GM12878 (cell line): Measurements from ENCODE around the gene PPP2R3A. TPM values are rescaled to one million over a fixed set of nuclear protein-coding genes. Genes with fewer than 3 reads are reported as not detected.
"Not testable (repeated sequence)": the region's sequence is repeated elsewhere in the genome, so short reads cannot be mapped to it uniquely, and the experiment has no call there.

Source experiments
- ATAC-seq: fragments of 200-7000 bp; cut with Tn5 transposase; 3 replicates; pipeline ENCODE4 v1.9.1; 2020; ENCODE audit warnings: mild to moderate bottlenecking, moderate library complexity
- BruUV-seq: library from RNA; stranded (reverse); fragments of 400-500 nt; replicated peaks from 2 replicates; lab custom pipeline; 2021; lab: Mats Ljungman, UMichigan
- CTCF ChIA-PET: fragments of 300-600 bp; sonication (Branson Sonifier 250); formaldehyde crosslinking; extraction: SDS; loops from one replicate; lab custom pipeline; 2021; ENCODE audit warnings: inconsistent platforms; lab: Yijun Ruan, JAX
- POLR2A ChIA-PET: fragments of 350-600 bp; formaldehyde crosslinking; extraction: SDS; loops from one replicate; lab custom pipeline; 2021; ENCODE audit warnings: inconsistent platforms; lab: Charles Lee
- RAD21 ChIA-PET: fragments of 300-600 bp; sonication (Branson Sonifier 250); formaldehyde crosslinking; loops from one replicate; lab custom pipeline; 2023; ENCODE audit warnings: antibody characterized with exemption; ENCODE audit not compliant: unreplicated experiment; lab: Charles Lee
- SMC1A ChIA-PET: fragments of 300-600 bp; sonication (Branson Sonifier 250); formaldehyde crosslinking; loops from one replicate; lab custom pipeline; 2023; ENCODE audit not compliant: unreplicated experiment, uncharacterized antibody; lab: Charles Lee
- DNase-seq: peaks from one replicate; pipeline ENCODE4 v3.0.0-alpha.2; 2011; ENCODE audit warnings: low read depth, low spot score
- FAIRE-seq: peaks from 3 replicates; lab custom pipeline; 2011; peaks lifted over from hg19 to GRCh38; lab: Jason Lieb, UNC
- H2AFZ ChIP-seq: 2 replicates; pipeline ENCODE4 v1.6.0; 2011; ENCODE audit warnings: low read depth, low read length, control low read depth; ENCODE audit not compliant: control insufficient read depth
- H3K27ac ChIP-seq: 2 replicates; pipeline ENCODE4 v1.5.1; 2011; ENCODE audit warnings: control low read depth; ENCODE audit not compliant: control insufficient read depth, insufficient read depth
- H3K27me3 ChIP-seq, 2 experiments: replicated peaks in 1 of 2; 2 replicates each; pipeline versions ENCODE4 v1.6.0 to v1.6.1; 2011; ENCODE audit warnings: low read length in 1 of 2; ENCODE audit not compliant: control insufficient read depth in 2 of 2, insufficient read depth in 2 of 2
- H3K36me3 ChIP-seq, 2 experiments: 2 replicates each; pipeline ENCODE4 v1.5.1; 2011; ENCODE audit warnings: low read length in 1 of 2; ENCODE audit not compliant: control insufficient read depth in 2 of 2, insufficient read depth in 2 of 2
- H3K4me1 ChIP-seq: 2 replicates; pipeline ENCODE4 v1.6.1; 2011; ENCODE audit warnings: mild to moderate bottlenecking, low read length, moderate library complexity, mixed read lengths; ENCODE audit not compliant: control insufficient read depth, insufficient read depth
- H3K4me2 ChIP-seq: 2 replicates; pipeline ENCODE4 v1.6.0; 2011; ENCODE audit warnings: control low read depth; ENCODE audit not compliant: control insufficient read depth, insufficient read depth
- H3K4me3 ChIP-seq: fragments of 200-600 bp; sonication (generic); 2 replicates; pipeline ENCODE4 v1.5.1; 2016
- H3K79me2 ChIP-seq: 2 replicates; pipeline ENCODE4 v1.6.0; 2011; ENCODE audit warnings: low read length; ENCODE audit not compliant: control insufficient read depth, insufficient read depth
- H3K9ac ChIP-seq: 2 replicates; pipeline ENCODE4 v1.8.0; 2011; ENCODE audit warnings: low read length, control low read depth, mixed read lengths; ENCODE audit not compliant: control insufficient read depth, insufficient read depth
- H3K9me3 ChIP-seq: replicated peaks from 3 replicates; pipeline ENCODE4 v1.5.1; 2011; ENCODE audit warnings: mild to moderate bottlenecking, low read length; ENCODE audit not compliant: control insufficient read depth, insufficient read depth
- H4K20me1 ChIP-seq: 2 replicates; pipeline ENCODE4 v1.6.0; 2011; ENCODE audit not compliant: control insufficient read depth, insufficient read depth
- EZH2 ChIP-seq: IDR thresholded peaks from 2 replicates; pipeline ENCODE4 v1.6.1; 2012; ENCODE audit warnings: low read depth, mild to moderate bottlenecking, control low read depth, inconsistent platforms, low read length, borderline replicate concordance; ENCODE audit not compliant: control insufficient read depth
- IKZF2 ChIP-seq, 2 experiments: fragments of 450-650 bp; IDR thresholded peaks; 2 replicates each; pipeline ENCODE4 v1.6.1; 2017; ENCODE audit warnings: mild to moderate bottlenecking in 2 of 2, moderate library complexity in 2 of 2
- WGBS: methylation state at CpG from one replicate; pipeline ENCODE4 v1.1.6; 2016; ENCODE audit warnings: low lambda C conversion rate; ENCODE audit not compliant: insufficient replicate concordance, insufficient coverage; ENCODE audit errors: missing lambda C conversion rate; 5-methylcytosine and 5-hydroxymethylcytosine counted together
- in situ Hi-C: fragments of 300-500 bp; cut with MboI; formaldehyde crosslinking; loops from 9 replicates; pipeline ENCODE4 v1.14.3; 2018; ENCODE audit warnings: mixed read lengths
- intact Hi-C: fragments of 100-400 bp; cut with micrococcal nuclease; formaldehyde crosslinking; loops from one replicate; pipeline ENCODE4 v1.14.2; 2022; ENCODE audit not compliant: unreplicated experiment
- polyA plus RNA-seq, 11 experiments: library from polyadenylated mRNA; depleted of rRNA in 4 of 11; unstranded in 6 of 11; stranded (reverse) in 5 of 11; fragments of >200 nt; fragmentation: Nextera tagmentation in 4 of 11; fragmentation: Illumina TruSeq in 1 of 11; extraction: Ambion mirVana in 4 of 11; extraction: Trizol in 1 of 11; gene quantifications; 1 replicate in 1 of 11; 2 replicates in 10 of 11; pipeline versions ENCODE4 v1.2.1 to v1.2.3, GENCODE V29; 2011 to 2016; ENCODE audit warnings: inconsistent platforms in 2 of 11, missing spikeins in 2 of 11, low read depth in 1 of 11
- total RNA-seq, 4 experiments: library from RNA; depleted of rRNA in 3 of 4; stranded (reverse); fragments of >200 nt in 3 of 4; fragmentation: Illumina TruSeq in 1 of 4; extraction: Trizol in 1 of 4; gene quantifications; 2 replicates each; pipeline versions ENCODE4 v1.2.1 to v1.2.3, GENCODE V29; 2013 to 2021
- TF ChIP-seq, protein P1 (sequence below), 3 experiments: IDR thresholded peaks in 2 of 3; conservative IDR thresholded peaks in 1 of 3; 2 replicates each; pipeline ENCODE4 v1.5.1; 2011; ENCODE audit warnings: low read depth in 3 of 3, low read length in 3 of 3, mild to moderate bottlenecking in 3 of 3, control low read depth in 2 of 3, moderate library complexity in 2 of 3, inconsistent platforms in 1 of 3, mixed read lengths in 1 of 3; ENCODE audit not compliant: control insufficient read depth in 2 of 3, insufficient read depth in 1 of 3; ENCODE audit errors: extremely low read depth in 1 of 3
- TF ChIP-seq, protein P2 (sequence below): fragments of 450-650 bp; IDR thresholded peaks from 2 replicates; pipeline ENCODE4 v1.6.1; 2017; ENCODE audit warnings: mild to moderate bottlenecking, moderate library complexity

The PPP2R3A gene
- total and polyA plus RNA-seq, 10 of the 15 experiments (the other 5 are each of a cell fraction or from before 2014, with no cell fraction given) = under 0.01 to 0.16 (median 0.06) TPM; not detected in 5

DNA sequence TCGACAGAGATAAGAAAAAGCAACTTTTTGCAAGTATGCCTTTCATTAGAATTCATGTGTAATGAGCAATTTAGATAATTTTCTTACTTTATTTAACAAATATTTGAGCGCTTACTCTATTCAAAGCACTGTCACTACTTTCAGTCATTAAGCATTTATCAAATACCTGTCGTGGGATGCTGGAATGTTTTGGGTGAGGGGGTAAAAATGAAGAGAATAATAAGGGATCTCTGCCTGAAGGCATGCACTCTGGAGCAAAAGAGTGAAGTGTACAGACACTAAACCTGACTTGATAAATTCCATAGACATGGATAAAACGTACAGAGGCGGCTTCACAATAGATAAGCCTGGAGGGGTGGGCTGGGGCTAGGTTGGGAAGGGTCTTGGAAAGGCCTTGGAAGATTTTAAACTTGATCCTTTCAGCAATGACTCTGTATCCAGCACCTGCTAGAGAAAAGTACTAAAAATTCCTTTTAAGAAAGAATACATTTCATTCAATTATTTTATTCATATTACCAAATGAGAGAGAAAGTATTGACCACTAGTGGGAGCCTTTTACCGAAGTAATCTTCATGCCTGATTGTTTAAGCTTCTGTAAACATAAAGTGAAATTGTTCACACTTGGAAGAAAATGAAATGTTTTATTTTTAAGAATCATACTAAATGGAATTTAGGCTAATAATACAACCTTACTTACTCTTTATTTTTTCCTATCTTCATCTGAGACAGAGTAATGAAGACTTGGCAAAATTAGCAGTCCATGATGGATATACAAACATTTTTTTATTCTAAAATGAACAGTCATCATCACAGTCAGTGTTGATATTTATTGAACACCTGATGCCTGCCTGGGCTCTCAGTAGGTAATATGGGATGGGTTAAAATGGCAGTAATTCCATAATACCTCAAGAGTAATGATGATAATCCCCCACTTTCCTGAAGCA lies 113.2 kb downstream of the PPP2R3A start (continued):
- TF ChIP-seq, protein P1, sequence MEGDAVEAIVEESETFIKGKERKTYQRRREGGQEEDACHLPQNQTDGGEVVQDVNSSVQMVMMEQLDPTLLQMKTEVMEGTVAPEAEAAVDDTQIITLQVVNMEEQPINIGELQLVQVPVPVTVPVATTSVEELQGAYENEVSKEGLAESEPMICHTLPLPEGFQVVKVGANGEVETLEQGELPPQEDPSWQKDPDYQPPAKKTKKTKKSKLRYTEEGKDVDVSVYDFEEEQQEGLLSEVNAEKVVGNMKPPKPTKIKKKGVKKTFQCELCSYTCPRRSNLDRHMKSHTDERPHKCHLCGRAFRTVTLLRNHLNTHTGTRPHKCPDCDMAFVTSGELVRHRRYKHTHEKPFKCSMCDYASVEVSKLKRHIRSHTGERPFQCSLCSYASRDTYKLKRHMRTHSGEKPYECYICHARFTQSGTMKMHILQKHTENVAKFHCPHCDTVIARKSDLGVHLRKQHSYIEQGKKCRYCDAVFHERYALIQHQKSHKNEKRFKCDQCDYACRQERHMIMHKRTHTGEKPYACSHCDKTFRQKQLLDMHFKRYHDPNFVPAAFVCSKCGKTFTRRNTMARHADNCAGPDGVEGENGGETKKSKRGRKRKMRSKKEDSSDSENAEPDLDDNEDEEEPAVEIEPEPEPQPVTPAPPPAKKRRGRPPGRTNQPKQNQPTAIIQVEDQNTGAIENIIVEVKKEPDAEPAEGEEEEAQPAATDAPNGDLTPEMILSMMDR (IDR thresholded peaks at IDR 0.05 in 2 of 3, conservative IDR thresholded peaks at IDR 0.05 in 1 of 3; ENCODE audit: control insufficient read depth in 2 of 3, extremely low read depth in 1 of 3, insufficient read depth in 1 of 3, low read depth in 3 of 3, low read length in 3 of 3) = peak; percentile 40 to 67 (median 59); a peak in 5 of 6 replicates
- TF ChIP-seq EZH2 (no peak), IKZF2 (IDR thresholded peaks at IDR 0.05) (no peak)
- TF ChIP-seq, protein P2, sequence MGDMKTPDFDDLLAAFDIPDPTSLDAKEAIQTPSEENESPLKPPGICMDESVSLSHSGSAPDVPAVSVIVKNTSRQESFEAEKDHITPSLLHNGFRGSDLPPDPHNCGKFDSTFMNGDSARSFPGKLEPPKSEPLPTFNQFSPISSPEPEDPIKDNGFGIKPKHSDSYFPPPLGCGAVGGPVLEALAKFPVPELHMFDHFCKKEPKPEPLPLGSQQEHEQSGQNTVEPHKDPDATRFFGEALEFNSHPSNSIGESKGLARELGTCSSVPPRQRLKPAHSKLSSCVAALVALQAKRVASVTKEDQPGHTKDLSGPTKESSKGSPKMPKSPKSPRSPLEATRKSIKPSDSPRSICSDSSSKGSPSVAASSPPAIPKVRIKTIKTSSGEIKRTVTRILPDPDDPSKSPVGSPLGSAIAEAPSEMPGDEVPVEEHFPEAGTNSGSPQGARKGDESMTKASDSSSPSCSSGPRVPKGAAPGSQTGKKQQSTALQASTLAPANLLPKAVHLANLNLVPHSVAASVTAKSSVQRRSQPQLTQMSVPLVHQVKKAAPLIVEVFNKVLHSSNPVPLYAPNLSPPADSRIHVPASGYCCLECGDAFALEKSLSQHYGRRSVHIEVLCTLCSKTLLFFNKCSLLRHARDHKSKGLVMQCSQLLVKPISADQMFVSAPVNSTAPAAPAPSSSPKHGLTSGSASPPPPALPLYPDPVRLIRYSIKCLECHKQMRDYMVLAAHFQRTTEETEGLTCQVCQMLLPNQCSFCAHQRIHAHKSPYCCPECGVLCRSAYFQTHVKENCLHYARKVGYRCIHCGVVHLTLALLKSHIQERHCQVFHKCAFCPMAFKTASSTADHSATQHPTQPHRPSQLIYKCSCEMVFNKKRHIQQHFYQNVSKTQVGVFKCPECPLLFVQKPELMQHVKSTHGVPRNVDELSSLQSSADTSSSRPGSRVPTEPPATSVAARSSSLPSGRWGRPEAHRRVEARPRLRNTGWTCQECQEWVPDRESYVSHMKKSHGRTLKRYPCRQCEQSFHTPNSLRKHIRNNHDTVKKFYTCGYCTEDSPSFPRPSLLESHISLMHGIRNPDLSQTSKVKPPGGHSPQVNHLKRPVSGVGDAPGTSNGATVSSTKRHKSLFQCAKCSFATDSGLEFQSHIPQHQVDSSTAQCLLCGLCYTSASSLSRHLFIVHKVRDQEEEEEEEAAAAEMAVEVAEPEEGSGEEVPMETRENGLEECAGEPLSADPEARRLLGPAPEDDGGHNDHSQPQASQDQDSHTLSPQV = 0 out of 2 replicates have a peak, but pooled peaks have one; percentile 43

DNA sequence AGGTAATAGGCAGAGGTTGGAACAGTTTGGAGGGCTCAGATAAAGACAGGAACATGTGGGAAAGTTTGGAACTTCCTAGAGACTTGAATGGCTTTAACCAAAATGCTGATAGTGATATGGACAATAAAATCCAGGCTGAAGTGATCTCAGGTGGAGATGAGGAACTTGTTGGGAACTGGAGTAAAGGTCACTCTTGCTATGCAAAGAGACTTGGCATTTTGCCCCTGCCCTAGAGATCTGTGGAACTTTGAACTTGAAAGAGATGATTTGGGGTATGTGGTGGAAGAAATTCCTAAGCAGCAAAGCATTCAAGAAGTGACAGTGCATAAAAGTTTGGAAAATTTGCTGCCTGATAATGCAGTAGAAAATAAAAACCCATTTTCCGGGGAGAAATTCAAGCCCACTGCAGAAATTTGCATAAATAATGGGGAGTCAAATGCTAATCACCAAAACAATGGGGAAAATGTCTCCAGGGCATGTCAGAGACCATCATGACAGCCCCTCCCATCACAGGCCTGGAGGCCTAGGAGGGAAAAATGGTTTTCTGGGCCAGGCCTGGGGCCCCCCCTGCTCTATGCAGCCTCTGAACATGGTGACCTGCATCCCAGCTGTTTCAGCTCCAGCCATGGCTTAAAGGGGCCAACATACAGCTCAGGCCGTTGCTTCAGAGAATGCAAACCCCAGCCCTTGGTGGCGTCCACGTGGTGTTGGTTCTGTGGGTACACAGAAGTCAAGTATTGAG lies 118.3 kb downstream of the PPP2R3A start:
- H3K36me3 ChIP-seq, H4K20me1 ChIP-seq, H3K27me3 ChIP-seq, H3K4me2 ChIP-seq, H3K27ac ChIP-seq, DNase-seq, ATAC-seq, FAIRE-seq, BruUV-seq, POLR2A ChIA-PET, CTCF ChIA-PET, H3K4me1 ChIP-seq, H2AFZ ChIP-seq, H3K79me2 ChIP-seq, H3K9me3 ChIP-seq, in situ Hi-C loops, H3K4me3 ChIP-seq, SMC1A ChIA-PET, H3K9ac ChIP-seq, intact Hi-C loops: not testable (repeated sequence)
- RAD21 ChIA-PET = interaction anchor here (1.1 kb wide), 1 partner anchor 168 kb away, joined by 3 read pairs; no protein-coding TSS in a partner anchor
- 19% methylated on average over 4 of the region's 4 CpGs for WGBS

DNA sequence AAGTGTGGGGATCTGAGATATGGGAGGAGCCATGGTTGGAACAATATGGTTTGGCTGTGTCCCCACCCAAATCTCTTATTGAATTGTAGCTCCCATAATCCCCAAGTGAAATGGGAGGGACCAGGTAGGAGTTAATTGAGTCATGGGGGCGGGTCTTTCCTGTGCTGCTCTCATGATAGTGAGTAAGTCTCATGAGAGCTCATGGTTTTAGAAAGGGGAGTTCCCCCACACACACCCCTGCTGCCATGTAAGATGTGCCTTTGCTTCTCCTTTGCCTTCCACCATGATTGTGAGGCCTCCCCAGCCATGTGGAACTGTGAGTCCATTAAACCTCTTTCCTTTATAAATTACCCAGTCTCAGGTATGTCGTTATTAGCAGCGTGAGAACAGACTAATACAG lies 119.5 kb downstream of the PPP2R3A start:
- H4K20me1 ChIP-seq, BruUV-seq, H2AFZ ChIP-seq, POLR2A ChIA-PET, FAIRE-seq, H3K4me3 ChIP-seq, ATAC-seq, H3K36me3 ChIP-seq, DNase-seq, H3K27me3 ChIP-seq, RAD21 ChIA-PET, H3K4me1 ChIP-seq, H3K27ac ChIP-seq, in situ Hi-C loops, intact Hi-C loops, H3K4me2 ChIP-seq, SMC1A ChIA-PET, H3K9me3 ChIP-seq, H3K79me2 ChIP-seq, H3K9ac ChIP-seq: not testable (repeated sequence)
- CTCF ChIA-PET = interaction anchor here (0.7 kb wide), 1 partner anchor 1981 kb away, joined by 3 read pairs; no protein-coding TSS in a partner anchor
- WGBS = 76% methylated on average over 3 of the region's 3 CpGs
